Subcutaneous abdominal adipose tissue (tissue), 5 donors: ENCODE measurements around the gene ZNF670.
"Not testable (repeated sequence)": the region's sequence is repeated elsewhere in the genome, so short reads cannot be mapped to it uniquely, and the experiment has no call there.

ENCODE experiments used
- H3K27ac ChIP-seq: one replicate; pipeline ENCODE4 v1.7.0; 2013; ENCODE audit warnings: low read depth, mild to moderate bottlenecking, inconsistent platforms, low read length, moderate library complexity
- H3K27me3 ChIP-seq, 5 donors: one replicate each; pipeline ENCODE4 v1.7.0; 2013; ENCODE audit warnings: low read length in 5 of 5, inconsistent platforms in 1 of 5; ENCODE audit not compliant: control insufficient read depth in 5 of 5, insufficient read depth in 4 of 5
- H3K36me3 ChIP-seq, 5 donors: one replicate each; pipeline ENCODE4 v1.7.0; 2013; ENCODE audit warnings: low read length in 5 of 5; ENCODE audit not compliant: control insufficient read depth in 5 of 5, insufficient read depth in 5 of 5
- H3K4me1 ChIP-seq, 5 donors: one replicate each; pipeline ENCODE4 v1.7.0; 2013; ENCODE audit warnings: low read length in 5 of 5, mild to moderate bottlenecking in 3 of 5, moderate library complexity in 1 of 5; ENCODE audit not compliant: control insufficient read depth in 5 of 5, insufficient read depth in 5 of 5
- H3K4me3 ChIP-seq, 5 donors: one replicate each; pipeline ENCODE4 v1.7.0; 2013; ENCODE audit warnings: low read length in 5 of 5, low read depth in 1 of 5
- H3K9ac ChIP-seq, 5 donors: one replicate each; pipeline ENCODE4 v1.7.0; 2013; ENCODE audit warnings: low read length in 5 of 5, mild to moderate bottlenecking in 4 of 5, moderate library complexity in 3 of 5
- H3K9me3 ChIP-seq, 5 donors: one replicate each; pipeline ENCODE4 v1.7.0; 2013; ENCODE audit warnings: low read length in 5 of 5; ENCODE audit not compliant: control insufficient read depth in 5 of 5
- donor health status: healthy.
- donor health status: healthy.
- donor health status: healthy.
- donor health status: healthy.
- donor health status: healthy.

Gene ZNF670

GRCh38 chr1:247060771-247061170, 17.8 kb downstream of the ZNF670 start:
- H3K4me3 ChIP-seq: no peak overlapping the region
- H3K9me3 ChIP-seq: peaks cover 0 to 13% (median 4%) of the 10 kb centered on the region in 5 donors
- H3K36me3 ChIP-seq: peaks cover 0 to 2% (median 0%) of the 10 kb centered on the region in 5 donors
- H3K9ac ChIP-seq: no peak overlapping the region
- H3K27me3 ChIP-seq: no peaks in the 10 kb centered on the region
- H3K27ac ChIP-seq: no peak overlapping the region
- no peaks in the 10 kb centered on the region for H3K4me1 ChIP-seq

DNA sequence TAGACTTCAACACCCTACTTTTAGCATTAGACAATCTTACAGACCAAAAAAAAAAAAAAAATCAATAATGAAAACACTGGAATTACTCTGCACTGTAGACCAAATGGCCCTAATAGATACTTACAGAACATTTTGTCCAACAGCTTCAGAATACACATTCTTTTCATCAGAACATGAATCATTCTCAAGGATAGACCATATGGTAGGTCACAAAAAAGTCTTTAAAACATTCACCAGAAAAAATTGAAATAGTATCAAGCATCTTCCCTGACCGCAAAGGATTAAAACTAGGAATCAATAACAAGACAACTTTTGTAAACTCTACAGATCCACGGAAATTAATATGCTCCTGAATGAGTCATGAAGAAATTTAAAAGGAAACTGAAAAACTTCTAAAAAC, 22.5 kb downstream of the ZNF670 start:
- peaks cover 0 to 42% (median 20%) of the 10 kb centered on the region in 5 donors for H3K9me3 ChIP-seq
- H3K27me3 ChIP-seq: no peaks in the 10 kb centered on the region
- H3K27ac ChIP-seq: no peak overlapping the region
- no peak overlapping the region for H3K4me3 ChIP-seq
- no peaks in the 10 kb centered on the region for H3K36me3 ChIP-seq
- no peak overlapping the region for H3K9ac ChIP-seq
- peaks cover 0 to 4% (median 0%) of the 10 kb centered on the region in 5 donors for H3K4me1 ChIP-seq

DNA sequence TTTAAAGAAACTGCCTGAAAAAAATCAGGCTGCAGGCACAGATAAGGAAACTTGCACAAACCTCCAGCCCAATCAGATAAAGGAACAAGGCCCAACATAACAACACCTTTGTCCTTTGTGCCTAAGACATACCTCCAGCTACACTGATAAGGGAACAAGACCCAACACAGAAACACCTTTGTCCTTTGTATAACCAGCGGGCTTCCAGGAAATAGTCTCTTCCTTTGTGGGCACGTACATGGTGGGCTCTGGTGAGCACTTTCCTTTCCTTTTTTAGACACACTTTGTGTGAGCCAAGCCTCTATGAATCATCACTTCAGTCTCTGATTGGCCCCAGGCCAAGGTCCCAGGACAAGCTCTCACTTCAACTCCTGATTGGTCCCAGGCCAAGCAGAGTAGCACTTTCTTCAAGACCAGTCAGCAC, 23.6 kb downstream of the ZNF670 start:
- Histone ChIP-seq H3K36me3 (no peaks in the 10 kb centered on the region), H3K4me3 (no peak overlapping the region), H3K27ac (no peak overlapping the region), H3K9me3 (peaks cover 0 to 45% (median 20%) of the 10 kb centered on the region in 5 donors), H3K9ac (no peak overlapping the region), H3K4me1 (peaks cover 0 to 4% (median 0%) of the 10 kb centered on the region in 5 donors), H3K27me3 (no peaks in the 10 kb centered on the region)

DNA sequence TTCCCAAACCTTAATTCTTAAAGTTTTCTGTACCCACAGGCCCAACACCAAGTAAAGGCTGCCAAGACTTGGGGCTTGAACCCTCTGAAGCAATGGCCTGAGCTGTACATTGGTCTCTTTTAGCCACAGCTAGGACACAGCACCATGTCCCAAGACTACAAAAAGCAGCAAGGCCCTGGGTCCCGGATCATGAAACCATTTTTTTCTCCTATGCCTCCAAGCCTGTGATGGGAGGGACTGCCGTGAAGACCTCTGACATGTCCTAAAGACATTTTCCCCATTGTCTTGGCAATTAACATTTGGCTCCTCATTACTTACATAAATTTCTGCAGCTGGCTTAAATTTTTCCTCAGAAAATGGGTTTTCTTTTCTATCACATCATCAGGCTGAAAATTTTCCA, 30.9 kb downstream of the ZNF670 start:
- Histone ChIP-seq H3K36me3 (no peaks in the 10 kb centered on the region), H3K4me1 (no peaks in the 10 kb centered on the region), H3K27ac (no peak overlapping the region), H3K27me3 (no peaks in the 10 kb centered on the region), H3K9me3 (peaks cover 0 to 54% (median 33%) of the 10 kb centered on the region in 5 donors), H3K4me3 (peak overlapping the region in 1 of 5 donors; percentile 22), H3K9ac (no peak overlapping the region)

- no peaks in the 10 kb centered on the region for H3K36me3 ChIP-seq
- no peaks in the 10 kb centered on the region for H3K4me1 ChIP-seq
- peak overlapping the region in 3 of 5 donors; percentile 10 to 26 (median 22) for H3K4me3 ChIP-seq
- H3K9ac ChIP-seq: no peak overlapping the region
- no peaks in the 10 kb centered on the region for H3K27me3 ChIP-seq
- H3K27ac ChIP-seq: no peak overlapping the region
- H3K9me3 ChIP-seq: peaks cover 0 to 58% (median 32%) of the 10 kb centered on the region in 5 donors
Measured at GRCh38 chr1:247047260-247047659, 31.4 kb downstream of the ZNF670 start.

DNA sequence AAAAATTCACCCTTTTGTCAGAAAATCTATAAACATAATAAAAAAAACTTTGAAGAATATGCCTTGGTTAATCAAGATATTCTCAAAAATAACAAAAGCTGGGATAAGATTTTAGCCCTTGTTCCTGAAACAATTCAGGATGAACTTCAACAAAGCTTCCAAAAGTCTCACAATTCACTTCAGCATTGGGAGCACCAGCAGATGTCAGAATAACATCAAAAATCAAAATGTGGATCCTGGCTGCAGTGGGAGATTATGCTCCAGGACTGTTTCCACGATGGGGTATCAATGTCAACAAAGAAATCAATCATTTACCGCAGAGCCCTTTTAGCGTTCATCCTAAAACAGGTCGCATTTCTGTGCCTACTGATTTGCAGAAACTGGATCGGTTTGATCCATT, 35.2 kb downstream of the ZNF670 start:
- Histone ChIP-seq H3K9me3 (peaks cover 0 to 54% (median 44%) of the 10 kb centered on the region in 5 donors), H3K9ac (no peak overlapping the region), H3K4me3 (no peak overlapping the region), H3K27me3 (no peaks in the 10 kb centered on the region), H3K4me1 (no peaks in the 10 kb centered on the region), H3K27ac (no peak overlapping the region), H3K36me3 (peaks cover 0 to 8% (median 4%) of the 10 kb centered on the region in 5 donors)

DNA sequence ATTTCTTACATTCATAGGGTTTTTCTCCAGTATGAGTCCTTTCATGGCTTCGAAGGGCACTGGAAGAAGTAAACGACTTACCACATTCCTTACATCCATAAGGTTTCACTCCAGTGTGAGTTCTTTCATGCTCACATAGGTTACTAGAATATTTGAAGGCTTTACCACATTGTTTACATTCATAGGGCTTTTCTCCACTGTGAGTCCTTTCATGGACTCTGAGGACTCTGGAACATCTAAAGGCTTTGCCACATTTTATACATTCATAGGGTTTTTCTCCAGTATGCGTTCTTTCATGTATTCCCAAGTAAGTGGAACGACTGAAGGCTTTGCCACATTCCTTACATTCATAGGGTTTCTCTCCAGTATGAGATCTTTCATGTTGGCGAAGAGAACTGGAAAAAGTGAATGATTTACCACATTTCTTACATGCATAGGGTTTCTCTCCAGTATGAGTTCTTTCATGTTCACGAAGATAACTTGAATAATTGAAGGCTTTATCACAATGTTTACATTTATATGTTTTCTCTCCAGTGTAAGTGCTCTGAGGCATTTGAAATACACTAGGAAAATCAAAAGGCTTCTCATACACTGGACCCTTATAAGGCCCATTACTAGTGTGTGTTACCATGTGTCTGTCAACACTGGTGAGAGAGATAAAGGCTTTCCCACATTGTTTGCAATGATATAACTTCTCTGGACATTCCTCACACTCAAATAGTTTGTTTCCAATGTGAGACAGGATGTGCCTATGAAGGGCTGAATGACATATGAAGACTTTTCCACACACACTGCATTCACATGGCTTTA, 40.9 kb downstream of the ZNF670 start:
- peaks cover 18 to 42% (median 26%) of the 10 kb centered on the region in 5 donors for H3K36me3 ChIP-seq
- no peaks in the 10 kb centered on the region for H3K4me1 ChIP-seq
- peaks cover 15 to 61% (median 45%) of the 10 kb centered on the region in 5 donors for H3K9me3 ChIP-seq
- no peaks in the 10 kb centered on the region for H3K27me3 ChIP-seq
- no peak overlapping the region for H3K9ac ChIP-seq
- H3K27ac ChIP-seq: no peak overlapping the region
- H3K4me3 ChIP-seq: peak overlapping the region in 4 of 5 donors; percentile 2 to 8 (median 4)

DNA sequence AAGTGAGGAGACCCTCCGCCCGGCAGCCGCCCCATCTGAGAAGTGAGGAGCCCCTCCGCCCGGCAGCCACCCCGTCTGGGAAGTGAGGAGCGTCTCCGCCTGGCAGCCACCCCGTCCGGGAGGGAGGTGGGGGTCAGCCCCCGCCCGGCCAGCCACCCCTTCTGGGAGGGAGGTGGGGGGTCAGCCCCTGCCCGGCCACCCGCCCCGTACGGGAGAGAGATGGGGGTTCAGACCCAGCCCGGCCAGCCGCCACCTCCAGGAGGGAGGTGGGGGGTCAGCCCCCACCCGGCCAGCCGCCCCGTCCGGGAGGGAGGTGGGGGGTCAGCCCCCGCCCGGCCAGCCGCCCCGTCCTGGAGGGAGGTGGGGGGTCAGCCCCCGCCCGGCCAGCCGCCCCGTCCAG, 46.3 kb downstream of the ZNF670 start:
- H3K4me1 ChIP-seq, H3K9ac ChIP-seq, H3K4me3 ChIP-seq, H3K27ac ChIP-seq, H3K27me3 ChIP-seq: not testable (repeated sequence)
- peaks cover 5 to 51% (median 42%) of the 10 kb centered on the region in 5 donors for H3K9me3 ChIP-seq
- peaks cover 5 to 23% (median 15%) of the 10 kb centered on the region in 5 donors for H3K36me3 ChIP-seq
